ENCODE results near the gene GALNT18.

DNA sequence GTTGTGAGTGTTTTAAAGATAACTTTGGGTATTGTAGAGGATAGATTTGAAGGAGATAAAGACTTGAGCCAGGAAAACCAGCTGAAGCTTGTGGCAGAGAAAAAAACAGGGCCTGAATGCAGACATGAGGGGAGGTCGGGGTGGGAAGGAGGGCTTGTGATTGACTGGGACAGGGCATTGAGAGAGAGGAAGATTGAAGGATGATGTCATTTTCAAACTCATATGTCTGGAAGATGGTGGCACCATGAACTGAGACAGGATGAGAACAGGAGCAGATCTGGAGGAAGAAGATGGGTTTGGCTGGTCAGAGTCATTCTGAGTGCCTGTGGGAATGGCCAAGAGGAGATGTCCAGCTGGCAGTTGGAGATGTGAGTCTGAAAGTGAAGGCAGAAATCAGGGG is 283.5 kb downstream of the GALNT18 start:
- TF ChIP-seq ZNF24 (tag by site-specific recombination; IDR thresholded peaks at IDR 0.05) (no peak), ZNF561 (tag by site-specific recombination; IDR thresholded peaks at IDR 0.05; ENCODE audit: borderline replicate concordance) (no peak), CTCF (tag by site-specific recombination; IDR thresholded peaks at IDR 0.05) (no peak), ZNF571 (tag by site-specific recombination; IDR thresholded peaks at IDR 0.05) (no peak), OSR2 (tag by site-specific recombination; IDR thresholded peaks at IDR 0.05) (no peak), SP2 (tag by site-specific recombination; IDR thresholded peaks at IDR 0.05) (no peak), TCF7L2 (IDR thresholded peaks at IDR 0.05; ENCODE audit: borderline replicate concordance, low read depth, low read length) (no peak), FEZF1 (tag by site-specific recombination; IDR thresholded peaks at IDR 0.05) (no peak), ZBTB48 (tag by site-specific recombination; IDR thresholded peaks at IDR 0.05) (no peak)
- TF ChIP-seq, protein P1, sequence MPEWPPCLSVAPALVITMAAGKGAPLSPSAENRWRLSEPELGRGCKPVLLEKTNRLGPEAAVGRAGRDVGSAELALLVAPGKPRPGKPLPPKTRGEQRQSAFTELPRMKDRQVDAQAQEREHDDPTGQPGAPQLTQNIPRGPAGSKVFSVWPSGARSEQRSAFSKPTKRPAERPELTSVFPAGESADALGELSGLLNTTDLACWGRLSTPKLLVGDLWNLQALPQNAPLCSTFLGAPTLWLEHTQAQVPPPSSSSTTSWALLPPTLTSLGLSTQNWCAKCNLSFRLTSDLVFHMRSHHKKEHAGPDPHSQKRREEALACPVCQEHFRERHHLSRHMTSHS (tag by site-specific recombination; IDR thresholded peaks at IDR 0.05), result no peak
- TF ChIP-seq, protein P2, sequence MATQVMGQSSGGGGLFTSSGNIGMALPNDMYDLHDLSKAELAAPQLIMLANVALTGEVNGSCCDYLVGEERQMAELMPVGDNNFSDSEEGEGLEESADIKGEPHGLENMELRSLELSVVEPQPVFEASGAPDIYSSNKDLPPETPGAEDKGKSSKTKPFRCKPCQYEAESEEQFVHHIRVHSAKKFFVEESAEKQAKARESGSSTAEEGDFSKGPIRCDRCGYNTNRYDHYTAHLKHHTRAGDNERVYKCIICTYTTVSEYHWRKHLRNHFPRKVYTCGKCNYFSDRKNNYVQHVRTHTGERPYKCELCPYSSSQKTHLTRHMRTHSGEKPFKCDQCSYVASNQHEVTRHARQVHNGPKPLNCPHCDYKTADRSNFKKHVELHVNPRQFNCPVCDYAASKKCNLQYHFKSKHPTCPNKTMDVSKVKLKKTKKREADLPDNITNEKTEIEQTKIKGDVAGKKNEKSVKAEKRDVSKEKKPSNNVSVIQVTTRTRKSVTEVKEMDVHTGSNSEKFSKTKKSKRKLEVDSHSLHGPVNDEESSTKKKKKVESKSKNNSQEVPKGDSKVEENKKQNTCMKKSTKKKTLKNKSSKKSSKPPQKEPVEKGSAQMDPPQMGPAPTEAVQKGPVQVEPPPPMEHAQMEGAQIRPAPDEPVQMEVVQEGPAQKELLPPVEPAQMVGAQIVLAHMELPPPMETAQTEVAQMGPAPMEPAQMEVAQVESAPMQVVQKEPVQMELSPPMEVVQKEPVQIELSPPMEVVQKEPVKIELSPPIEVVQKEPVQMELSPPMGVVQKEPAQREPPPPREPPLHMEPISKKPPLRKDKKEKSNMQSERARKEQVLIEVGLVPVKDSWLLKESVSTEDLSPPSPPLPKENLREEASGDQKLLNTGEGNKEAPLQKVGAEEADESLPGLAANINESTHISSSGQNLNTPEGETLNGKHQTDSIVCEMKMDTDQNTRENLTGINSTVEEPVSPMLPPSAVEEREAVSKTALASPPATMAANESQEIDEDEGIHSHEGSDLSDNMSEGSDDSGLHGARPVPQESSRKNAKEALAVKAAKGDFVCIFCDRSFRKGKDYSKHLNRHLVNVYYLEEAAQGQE (tag by site-specific recombination; IDR thresholded peaks at IDR 0.05), result no peak
